GM19372 (cell line): Measurements from ENCODE around the gene KRT20.

Experiments
- ATAC-seq: cut with Tn5 transposase; IDR thresholded peaks from one replicate; pipeline ENCODE4 v1.9.1; 2021; ENCODE audit warnings: mild to moderate bottlenecking, low read depth, moderate library complexity; ENCODE audit not compliant: unreplicated experiment

The KRT20 gene

DNA sequence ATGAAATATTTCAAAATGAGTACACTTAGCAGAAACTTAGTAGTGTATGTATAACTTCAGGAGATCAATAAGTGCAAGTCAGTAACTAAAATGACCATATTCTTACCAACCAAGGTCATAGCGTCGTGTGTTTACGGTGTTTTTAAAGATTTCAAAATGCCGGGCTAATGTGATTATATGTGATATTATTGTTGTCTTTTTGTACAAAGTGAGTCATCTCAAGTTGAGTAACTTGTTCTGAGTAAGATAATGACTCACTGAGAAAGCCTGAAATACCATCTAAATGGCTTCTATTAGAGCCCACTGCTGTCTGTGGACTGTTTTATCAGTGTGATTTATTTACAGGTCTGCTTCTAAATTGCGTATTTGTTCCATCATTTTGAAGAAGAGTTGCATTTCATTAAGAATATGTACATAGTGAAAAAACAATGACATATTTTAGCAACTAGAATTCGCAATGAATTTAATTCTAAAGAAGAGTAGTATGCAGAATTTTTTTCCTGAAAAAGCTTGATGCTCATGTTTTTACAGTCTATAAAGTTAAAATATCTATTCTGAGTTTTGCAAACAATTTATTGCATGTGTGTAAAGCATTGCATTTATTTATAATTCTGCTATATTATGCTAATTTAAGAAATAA lies 30.7 kb downstream of the KRT20 start:
- ATAC-seq, result no peak

- no peak for ATAC-seq
Observed at GRCh38 chr17:40852364-40852763, 32.7 kb downstream of the KRT20 start.

GRCh38 chr17:40850293-40850972 lies 34.6 kb downstream of the KRT20 start:
- no peak for ATAC-seq

- no peak for ATAC-seq
Observed at GRCh38 chr17:40849723-40850122, 35.3 kb downstream of the KRT20 start.

GRCh38 chr17:40848583-40849235 lies 36.3 kb downstream of the KRT20 start:
- ATAC-seq, result no peak

DNA sequence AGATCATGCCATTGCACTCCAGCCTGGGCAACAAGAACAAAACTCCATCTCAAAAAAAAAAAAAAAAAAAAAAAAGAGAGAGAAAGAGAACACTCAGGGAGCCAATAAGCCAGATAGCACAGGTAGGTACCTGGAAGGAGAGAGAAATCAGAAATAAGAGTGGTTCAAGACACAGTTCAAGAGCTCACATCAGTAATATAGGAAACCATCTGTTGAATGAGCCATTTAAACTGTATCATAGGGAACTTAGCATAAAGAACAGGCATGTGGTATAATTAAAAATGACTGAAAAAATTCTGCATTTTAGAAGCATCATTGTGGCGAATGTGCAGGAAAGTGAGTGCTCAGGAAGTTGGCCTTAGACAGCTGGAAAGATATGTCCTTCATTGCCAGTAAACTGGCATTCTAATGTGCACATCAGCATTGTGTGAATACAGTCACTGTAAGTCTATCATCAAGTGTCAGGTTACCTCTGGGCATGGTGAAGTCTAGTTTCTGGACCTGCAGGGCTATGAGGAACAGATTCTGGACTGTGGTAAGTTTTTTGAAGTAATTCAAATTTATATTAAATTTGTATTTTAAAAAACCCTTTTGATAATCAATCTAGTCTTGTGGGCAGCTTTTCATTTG lies 38.4 kb downstream of the KRT20 start:
- ATAC-seq, result no peak

- ATAC-seq, result no peak
Observed at GRCh38 chr17:40844671-40845107, 40.4 kb downstream of the KRT20 start.

GRCh38 chr17:40843242-40843641 lies 41.8 kb downstream of the KRT20 start:
- ATAC-seq, result no peak

DNA sequence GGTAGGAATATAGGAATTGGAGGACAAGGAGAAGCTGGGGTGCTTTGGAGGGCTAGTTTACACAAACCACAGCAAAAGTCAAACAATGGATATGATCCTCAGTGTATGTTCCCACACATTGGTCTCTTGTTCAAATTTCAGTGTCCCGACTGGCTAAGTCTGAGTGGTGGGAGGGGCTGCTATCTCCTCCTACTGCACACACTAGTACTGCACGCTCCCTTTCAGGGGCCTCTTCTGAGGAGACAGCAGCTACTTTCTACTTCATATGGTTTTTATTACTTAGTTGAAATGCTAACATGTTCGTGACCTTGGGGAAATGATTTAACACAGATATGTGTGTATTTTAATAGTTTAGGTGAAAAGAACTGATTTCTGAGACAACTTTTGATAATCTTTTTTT lies 43.8 kb downstream of the KRT20 start:
- ATAC-seq, result no peak

DNA sequence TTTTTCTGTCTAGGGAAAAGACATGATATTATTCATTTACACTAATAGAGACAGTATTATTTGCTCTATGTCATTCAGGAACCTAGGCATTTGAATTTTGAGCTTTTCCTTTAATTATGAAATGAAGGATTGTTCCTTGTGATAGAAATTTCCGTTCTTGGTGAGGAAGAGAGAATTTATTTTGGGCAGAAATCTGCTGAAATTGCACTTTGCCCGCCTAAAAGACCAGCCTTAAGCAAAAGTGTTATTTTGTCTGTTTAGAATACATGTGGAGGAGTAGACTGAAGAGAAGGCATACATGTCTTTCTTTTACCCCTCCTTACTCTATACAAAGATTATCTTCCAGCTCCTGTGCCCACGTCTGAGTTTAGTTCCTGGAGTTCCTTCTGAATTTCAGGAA lies 45.8 kb downstream of the KRT20 start:
- ATAC-seq, result no peak

DNA sequence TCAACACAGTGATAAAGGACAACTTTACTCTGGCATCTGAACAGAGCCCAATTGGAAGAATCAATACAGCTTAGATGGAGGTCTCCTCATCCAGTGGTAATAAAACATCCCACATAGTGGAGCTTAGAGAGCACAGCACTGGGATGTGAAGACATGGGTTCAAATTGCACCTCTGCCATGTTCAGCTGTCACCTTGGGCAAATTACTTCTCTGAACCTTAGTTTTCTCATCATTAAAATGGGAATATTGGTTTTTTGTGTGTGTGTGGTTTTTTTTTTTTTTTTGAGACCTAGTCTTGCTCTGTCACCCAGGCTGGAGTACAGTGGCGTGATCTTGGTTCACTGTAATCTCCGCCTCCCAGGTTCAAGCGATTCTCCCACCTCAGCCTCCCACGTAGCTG lies 49.0 kb downstream of the KRT20 start:
- no peak for ATAC-seq

DNA sequence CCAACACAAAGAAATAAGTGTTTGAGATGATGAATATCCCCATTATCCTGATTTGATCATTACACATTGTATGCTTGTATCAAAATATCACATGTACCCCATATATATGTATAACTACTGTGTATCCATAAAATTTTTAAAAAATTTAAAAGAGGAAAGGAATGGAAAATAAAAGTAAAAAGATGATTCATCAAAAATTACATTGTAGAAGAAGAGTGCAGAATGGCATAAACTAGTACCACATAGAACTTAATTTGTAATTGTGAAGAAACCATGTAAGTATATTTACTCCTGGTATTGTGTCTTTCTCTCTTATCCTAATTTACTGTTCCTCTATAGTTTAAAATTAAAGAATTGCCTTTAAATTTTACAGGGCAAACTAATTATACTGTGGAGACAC lies 51.2 kb downstream of the KRT20 start:
- ATAC-seq, result no peak

- ATAC-seq, result no peak
Observed at GRCh38 chr17:40832840-40833239, 52.2 kb downstream of the KRT20 start.

DNA sequence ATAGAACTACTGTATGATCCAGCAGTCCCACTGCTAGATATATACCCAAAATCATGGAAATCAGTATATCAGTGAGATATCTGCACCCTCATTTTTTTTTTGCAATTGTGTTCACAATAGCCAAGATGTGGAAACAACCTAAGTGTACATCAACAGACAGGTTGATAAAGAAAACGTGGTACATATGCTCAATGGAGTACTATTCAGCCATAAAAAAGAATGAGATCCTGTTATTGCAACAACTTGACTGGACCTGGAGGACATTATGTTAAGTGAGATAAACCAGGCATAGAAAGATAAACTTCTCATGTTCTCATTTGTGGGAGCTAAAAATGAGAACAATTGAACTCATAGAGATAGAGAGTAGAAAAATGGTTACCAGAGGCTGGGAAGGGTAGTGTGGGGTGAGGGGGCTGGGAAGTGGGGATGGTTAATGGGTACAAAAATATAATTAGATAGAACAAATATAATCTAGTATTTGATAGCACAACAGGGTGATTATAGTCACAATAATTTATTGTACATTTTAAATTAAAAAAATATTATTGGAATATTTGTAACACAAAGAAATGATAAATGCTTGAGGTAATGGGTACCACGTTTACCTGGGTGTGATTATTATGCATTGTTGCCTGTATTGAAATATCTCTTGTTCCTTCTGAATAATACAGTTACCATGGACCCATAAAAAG lies 54.8 kb downstream of the KRT20 start:
- no peak for ATAC-seq

GRCh38 chr17:40828454-40829044 lies 56.5 kb downstream of the KRT20 start:
- ATAC-seq, result no peak

GRCh38 chr17:40827746-40828453 lies 57.1 kb downstream of the KRT20 start:
- no peak for ATAC-seq
